ENCODE results near the gene SLC2A9. TPM values are rescaled to one million over a fixed set of nuclear protein-coding genes. Genes with fewer than 3 reads are reported as not detected.
A peak's percentile ranks its signal among the peaks of the same experiment; 100 is the strongest.

The SLC2A9 gene
- total and polyA plus RNA-seq, 7 experiments from 2014 or later = 0.36 to 9.6 (median 3.3) TPM

DNA sequence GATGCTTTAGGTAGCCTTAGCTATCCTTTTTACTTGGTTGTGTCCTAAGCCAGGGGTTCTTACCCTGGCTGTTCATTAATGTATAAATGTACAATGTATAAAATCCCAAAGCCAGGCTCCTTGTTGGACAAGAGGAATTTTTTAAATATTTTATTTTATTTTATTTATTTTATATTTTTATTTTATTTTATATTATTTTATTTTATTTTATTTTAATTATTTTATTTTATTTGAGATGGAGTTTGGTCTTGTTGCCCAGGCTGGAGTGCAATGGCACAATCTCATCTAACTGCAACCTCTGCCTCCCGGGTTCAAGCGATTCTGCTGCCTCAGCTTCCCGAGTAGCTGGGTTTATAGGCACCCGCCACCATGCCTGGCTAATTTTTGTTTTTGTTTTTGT, 8.1 kb upstream of the SLC2A9 start:
- H3K4me1 ChIP-seq (ENCODE audit: control insufficient read depth in 2 of 2, insufficient read depth in 2 of 2, low read length in 2 of 2) = no peaks in the 10 kb centered on the region

DNA sequence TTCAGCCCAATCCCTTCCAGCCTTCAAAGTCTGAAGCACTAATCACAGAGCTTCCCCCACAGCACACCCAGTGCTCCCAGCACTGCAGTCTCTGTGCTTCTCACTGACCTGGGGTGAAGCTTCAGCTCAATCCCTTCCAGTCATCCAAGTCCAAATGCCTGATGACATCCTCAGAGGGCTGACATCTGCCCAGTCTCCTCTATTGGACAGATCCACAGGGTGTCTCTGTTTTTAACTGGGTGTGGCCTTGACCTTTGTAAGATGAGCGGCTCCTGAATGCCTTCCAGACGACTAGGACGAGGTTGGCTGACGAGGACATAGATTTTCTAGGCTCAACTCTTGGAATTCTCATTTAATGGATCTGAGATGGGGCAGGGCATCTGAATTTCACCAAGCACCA, 7.6 kb upstream of the SLC2A9 start:
- Histone ChIP-seq H3K4me1 (ENCODE audit: control insufficient read depth in 2 of 2, insufficient read depth in 2 of 2, low read length in 2 of 2) (no peaks in the 10 kb centered on the region), H3K27me3 (ENCODE audit: control insufficient read depth in 2 of 2, insufficient read depth in 2 of 2, low read length in 2 of 2) (no peaks in the 10 kb centered on the region), H3K27ac (ENCODE audit: low read depth, low read length) (no peak overlapping the region), H3K9me3 (ENCODE audit: control insufficient read depth in 2 of 3, low read length in 3 of 3) (no peaks in the 10 kb centered on the region), H3K36me3 (ENCODE audit: control insufficient read depth in 2 of 3, insufficient read depth in 3 of 3, low read length in 3 of 3) (no peaks in the 10 kb centered on the region), H3K4me3 (ENCODE audit: low read length) (no peak overlapping the region)
- H3K27me3 Mint-ChIP-seq = peaks cover 0 to 23% (median 5%) of the 10 kb centered on the region in 5 donors
- H3K27ac Mint-ChIP-seq = peak overlapping the region in 1 of 9 donors; percentile 47
- H3K36me3 Mint-ChIP-seq = no peaks in the 10 kb centered on the region
- ChIA-PET POLR2A (interaction anchor here (1.0 kb wide), 1 partner anchor 76 kb away, joined by 3 read pairs; no protein-coding TSS in a partner anchor), CTCF (interaction anchor here (1.8 kb wide), 1 partner anchor 9 kb away, joined by 5 read pairs; no protein-coding TSS in a partner anchor)
- no peak overlapping the region for H3K4me3 Mint-ChIP-seq
- no peaks in the 10 kb centered on the region for H3K9me3 Mint-ChIP-seq
- no peak for ATAC-seq
- H3K4me1 Mint-ChIP-seq = peaks cover 0 to 19% (median 0%) of the 10 kb centered on the region in 7 donors
- no peak for DNase-seq
- intact Hi-C loops (cut with micrococcal nuclease) = no loop called here

More for the DNA sequence above, 8.1 kb upstream of the SLC2A9 start:
- Histone ChIP-seq H3K27ac (ENCODE audit: low read depth, low read length) (no peak overlapping the region), H3K4me3 (ENCODE audit: low read length) (no peak overlapping the region), H3K27me3 (ENCODE audit: control insufficient read depth in 2 of 2, insufficient read depth in 2 of 2, low read length in 2 of 2) (no peaks in the 10 kb centered on the region), H3K9me3 (ENCODE audit: control insufficient read depth in 2 of 3, low read length in 3 of 3) (no peaks in the 10 kb centered on the region), H3K36me3 (ENCODE audit: control insufficient read depth in 2 of 3, insufficient read depth in 3 of 3, low read length in 3 of 3) (no peaks in the 10 kb centered on the region)
- intact Hi-C loops (cut with micrococcal nuclease) = no loop called here
- H3K27ac Mint-ChIP-seq = no peak overlapping the region
- peaks cover 0 to 20% (median 0%) of the 10 kb centered on the region in 7 donors for H3K4me1 Mint-ChIP-seq
- no peak overlapping the region for H3K4me3 Mint-ChIP-seq
- DNase-seq = no peak
- ChIA-PET CTCF (interaction anchor here (1.8 kb wide), 1 partner anchor 10 kb away, joined by 5 read pairs; no protein-coding TSS in a partner anchor), POLR2A (interaction anchor here (1.0 kb wide), 1 partner anchor 75 kb away, joined by 3 read pairs; no protein-coding TSS in a partner anchor)
- no peaks in the 10 kb centered on the region for H3K9me3 Mint-ChIP-seq
- ATAC-seq = no peak
- peaks cover 0 to 21% (median 5%) of the 10 kb centered on the region in 5 donors for H3K27me3 Mint-ChIP-seq
- no peaks in the 10 kb centered on the region for H3K36me3 Mint-ChIP-seq

DNA sequence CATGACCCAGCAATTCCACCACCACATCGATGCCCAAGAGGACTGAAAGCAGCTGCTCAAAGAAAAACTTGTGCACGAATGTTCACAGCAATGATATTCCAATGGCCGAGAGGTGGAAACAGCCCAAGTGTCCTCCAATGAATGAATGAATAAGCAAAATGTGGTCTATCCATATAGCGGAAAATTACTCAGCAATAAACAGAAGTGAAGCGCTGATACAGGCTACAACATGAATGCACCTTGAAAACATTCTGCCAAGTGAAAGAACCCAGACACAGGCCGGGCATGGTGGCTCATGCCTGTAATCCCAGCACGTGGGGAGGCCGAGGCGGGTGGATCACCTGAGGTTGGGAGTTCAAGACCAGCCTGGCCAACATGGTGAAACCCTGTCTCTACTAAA, 5.2 kb upstream of the SLC2A9 start:
- Histone ChIP-seq H3K9me3 (ENCODE audit: control insufficient read depth in 2 of 3, low read length in 3 of 3) (no peaks in the 10 kb centered on the region), H3K27me3 (ENCODE audit: control insufficient read depth in 2 of 2, insufficient read depth in 2 of 2, low read length in 2 of 2) (no peaks in the 10 kb centered on the region), H3K4me1 (ENCODE audit: control insufficient read depth in 2 of 2, insufficient read depth in 2 of 2, low read length in 2 of 2) (no peaks in the 10 kb centered on the region), H3K27ac (ENCODE audit: low read depth, low read length) (no peak overlapping the region), H3K36me3 (ENCODE audit: control insufficient read depth in 2 of 3, insufficient read depth in 3 of 3, low read length in 3 of 3) (no peaks in the 10 kb centered on the region), H3K4me3 (ENCODE audit: low read length) (no peak overlapping the region)
- H3K4me1 Mint-ChIP-seq = no peaks in the 10 kb centered on the region
- no peak overlapping the region for H3K27ac Mint-ChIP-seq
- no peak for ATAC-seq
- peaks cover 0 to 4% (median 0%) of the 10 kb centered on the region in 5 donors for H3K36me3 Mint-ChIP-seq
- H3K4me3 Mint-ChIP-seq = no peak overlapping the region
- ChIA-PET POLR2A (interaction anchor here (0.6 kb wide), 1 partner anchor 33 kb away, joined by 3 read pairs; no protein-coding TSS in a partner anchor), CTCF (interaction anchor here (0.7 kb wide), 1 partner anchor 9 kb away, joined by 4 read pairs; no protein-coding TSS in a partner anchor)
- intact Hi-C loops (cut with micrococcal nuclease) = no loop called here
- no peak for DNase-seq
- no peaks in the 10 kb centered on the region for H3K9me3 Mint-ChIP-seq
- peaks cover 0 to 23% (median 5%) of the 10 kb centered on the region in 5 donors for H3K27me3 Mint-ChIP-seq

DNA sequence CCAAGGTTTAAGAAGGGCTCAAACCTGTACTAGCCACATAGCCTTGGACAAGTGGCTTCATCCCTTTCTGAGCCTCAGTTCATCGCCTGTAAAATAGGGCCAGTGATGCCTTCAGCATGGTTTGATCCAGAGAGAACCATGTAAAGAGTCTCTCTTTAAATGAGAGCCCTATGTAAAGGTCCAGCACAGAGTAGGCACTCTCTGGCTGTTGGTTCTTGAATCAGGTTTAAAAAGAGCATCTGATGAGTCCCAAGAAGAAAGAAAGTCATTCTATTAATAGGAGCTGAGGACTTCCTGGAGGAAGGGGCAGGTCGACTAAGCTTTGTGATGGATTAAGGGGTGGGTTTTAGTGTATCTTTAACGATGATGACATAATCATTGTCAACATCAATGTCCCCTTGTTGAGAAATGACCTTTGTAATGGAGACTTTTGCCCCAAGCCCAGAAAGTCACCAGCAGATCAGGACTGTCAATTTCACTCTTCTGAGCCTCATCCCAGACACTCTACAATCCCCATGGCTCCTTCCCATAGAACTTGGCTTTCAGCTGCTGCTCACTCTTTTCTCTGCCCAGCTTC, 4.0 kb upstream of the SLC2A9 start:
- H3K36me3 ChIP-seq (ENCODE audit: control insufficient read depth in 2 of 3, insufficient read depth in 3 of 3, low read length in 3 of 3) = no peaks in the 10 kb centered on the region
- intact Hi-C loops (cut with micrococcal nuclease) = no loop called here
- peaks cover 0 to under 1% (median 0%) of the 10 kb centered on the region in 7 donors for H3K4me1 Mint-ChIP-seq
- H3K27ac ChIP-seq (ENCODE audit: low read depth, low read length) = no peak overlapping the region
- POLR2A ChIA-PET = no interaction called here
- peaks cover 0 to 23% (median 5%) of the 10 kb centered on the region in 5 donors for H3K27me3 Mint-ChIP-seq
- CTCF ChIA-PET = no interaction called here
- no peaks in the 10 kb centered on the region for H3K9me3 ChIP-seq (ENCODE audit: control insufficient read depth in 2 of 3, low read length in 3 of 3)
- no peak overlapping the region for H3K4me3 ChIP-seq (ENCODE audit: low read length)
- no peaks in the 10 kb centered on the region for H3K4me1 ChIP-seq (ENCODE audit: control insufficient read depth in 2 of 2, insufficient read depth in 2 of 2, low read length in 2 of 2)
- no peak overlapping the region for H3K27ac Mint-ChIP-seq
- H3K36me3 Mint-ChIP-seq = peaks cover 0 to 4% (median 0%) of the 10 kb centered on the region in 5 donors
- H3K9me3 Mint-ChIP-seq = no peaks in the 10 kb centered on the region
- no peak for DNase-seq
- H3K4me3 Mint-ChIP-seq = no peak overlapping the region
- no peaks in the 10 kb centered on the region for H3K27me3 ChIP-seq (ENCODE audit: control insufficient read depth in 2 of 2, insufficient read depth in 2 of 2, low read length in 2 of 2)
- no peak for ATAC-seq

DNA sequence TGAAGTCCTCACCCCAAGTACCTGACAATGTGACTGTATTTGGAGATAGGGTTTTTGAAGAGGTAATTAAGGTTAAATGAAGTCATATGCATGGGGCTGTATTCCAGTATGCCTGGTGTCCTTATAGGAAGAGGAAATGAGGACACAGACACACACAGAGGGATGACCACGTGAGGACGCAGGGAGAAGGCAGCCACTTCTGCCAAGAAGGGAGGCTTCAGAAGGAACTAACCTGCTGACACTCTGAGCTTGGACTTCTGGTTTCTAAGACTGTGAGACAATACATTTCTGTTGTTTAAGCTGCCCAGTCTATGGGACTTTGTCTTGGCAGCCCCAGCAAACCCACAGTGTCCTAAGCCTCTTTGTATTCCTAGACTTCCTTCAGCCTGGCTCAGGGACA, 3.0 kb upstream of the SLC2A9 start:
- Histone ChIP-seq H3K4me1 (ENCODE audit: control insufficient read depth in 2 of 2, insufficient read depth in 2 of 2, low read length in 2 of 2) (peaks cover 5 to 6% of the 10 kb centered on the region in 2 donors), H3K36me3 (ENCODE audit: control insufficient read depth in 2 of 3, insufficient read depth in 3 of 3, low read length in 3 of 3) (no peaks in the 10 kb centered on the region), H3K9me3 (ENCODE audit: control insufficient read depth in 2 of 3, low read length in 3 of 3) (no peaks in the 10 kb centered on the region), H3K27me3 (ENCODE audit: control insufficient read depth in 2 of 2, insufficient read depth in 2 of 2, low read length in 2 of 2) (no peaks in the 10 kb centered on the region), H3K27ac (ENCODE audit: low read depth, low read length) (no peak overlapping the region), H3K4me3 (ENCODE audit: low read length) (no peak overlapping the region)
- peaks cover 0 to 10% (median 3%) of the 10 kb centered on the region in 7 donors for H3K4me1 Mint-ChIP-seq
- H3K36me3 Mint-ChIP-seq = peaks cover 0 to 4% (median 0%) of the 10 kb centered on the region in 5 donors
- H3K27ac Mint-ChIP-seq = no peak overlapping the region
- POLR2A ChIA-PET = no interaction called here
- no peaks in the 10 kb centered on the region for H3K9me3 Mint-ChIP-seq
- DNase-seq (no peak), ATAC-seq (peak; percentile 45)
- CTCF ChIA-PET = no interaction called here
- no peak overlapping the region for H3K4me3 Mint-ChIP-seq
- intact Hi-C loops (cut with micrococcal nuclease) = no loop called here
- H3K27me3 Mint-ChIP-seq = peaks cover 0 to 23% (median 5%) of the 10 kb centered on the region in 5 donors

DNA sequence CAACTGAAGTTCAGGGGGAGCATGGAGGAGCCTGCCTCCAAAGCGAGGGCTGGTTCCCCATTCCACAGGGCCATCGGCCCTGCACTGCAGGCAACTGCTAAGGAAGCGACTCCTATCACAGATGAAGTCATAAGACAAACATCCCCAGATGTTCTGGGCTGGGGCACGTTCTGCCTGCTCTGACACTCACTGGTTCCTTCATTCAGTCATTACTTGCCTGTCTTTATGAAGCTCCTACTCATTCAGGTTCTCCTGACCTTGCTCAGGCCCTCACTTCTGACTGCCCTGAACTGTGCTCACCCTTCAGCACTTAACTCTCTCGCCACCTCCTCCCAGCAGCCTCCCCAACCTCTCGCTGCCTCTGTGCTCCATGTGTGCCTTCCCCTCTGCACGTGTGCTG, 2.5 kb upstream of the SLC2A9 start:
- Mint-ChIP-seq H3K4me1 (peaks cover 0 to 14% (median 8%) of the 10 kb centered on the region in 7 donors), H3K27me3 (peaks cover 0 to 23% (median 5%) of the 10 kb centered on the region in 5 donors), H3K27ac (no peak overlapping the region), H3K9me3 (no peaks in the 10 kb centered on the region), H3K36me3 (peaks cover 0 to 4% (median 0%) of the 10 kb centered on the region in 5 donors), H3K4me3 (no peak overlapping the region)
- no peak overlapping the region for H3K4me3 ChIP-seq (ENCODE audit: low read length)
- no peaks in the 10 kb centered on the region for H3K36me3 ChIP-seq (ENCODE audit: control insufficient read depth in 2 of 3, insufficient read depth in 3 of 3, low read length in 3 of 3)
- no peak for ATAC-seq
- intact Hi-C loops (cut with micrococcal nuclease) = no loop called here
- ChIA-PET POLR2A (no interaction called here), CTCF (no interaction called here)
- H3K4me1 ChIP-seq (ENCODE audit: control insufficient read depth in 2 of 2, insufficient read depth in 2 of 2, low read length in 2 of 2) = peaks cover 6 to 10% of the 10 kb centered on the region in 2 donors
- H3K27ac ChIP-seq (ENCODE audit: low read depth, low read length) = no peak overlapping the region
- DNase-seq = no peak
- H3K27me3 ChIP-seq (ENCODE audit: control insufficient read depth in 2 of 2, insufficient read depth in 2 of 2, low read length in 2 of 2) = no peaks in the 10 kb centered on the region
- H3K9me3 ChIP-seq (ENCODE audit: control insufficient read depth in 2 of 3, low read length in 3 of 3) = no peaks in the 10 kb centered on the region

DNA sequence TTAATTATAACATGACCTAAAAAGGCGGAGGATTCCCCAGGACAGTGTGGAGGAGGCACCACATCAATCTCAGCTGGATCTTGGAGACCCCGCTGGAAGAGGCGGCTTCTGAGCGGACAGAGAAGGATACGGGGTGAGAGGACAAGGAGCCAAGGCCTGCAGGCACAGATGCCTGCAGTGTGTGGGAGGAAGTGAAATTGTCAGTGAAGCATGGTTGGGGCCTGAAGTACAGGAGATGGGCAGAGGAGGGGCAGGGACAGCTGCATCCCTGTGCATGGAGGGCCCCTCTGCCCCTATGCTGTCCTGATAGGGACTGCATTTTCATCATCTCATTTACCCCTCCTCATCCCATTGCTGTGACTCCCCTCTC, 1.7 kb upstream of the SLC2A9 start:
- Histone ChIP-seq H3K4me3 (ENCODE audit: low read length) (no peak overlapping the region), H3K4me1 (ENCODE audit: control insufficient read depth in 2 of 2, insufficient read depth in 2 of 2, low read length in 2 of 2) (peaks cover 6 to 10% of the 10 kb centered on the region in 2 donors), H3K27me3 (ENCODE audit: control insufficient read depth in 2 of 2, insufficient read depth in 2 of 2, low read length in 2 of 2) (no peaks in the 10 kb centered on the region), H3K36me3 (ENCODE audit: control insufficient read depth in 2 of 3, insufficient read depth in 3 of 3, low read length in 3 of 3) (no peaks in the 10 kb centered on the region), H3K9me3 (ENCODE audit: control insufficient read depth in 2 of 3, low read length in 3 of 3) (no peaks in the 10 kb centered on the region), H3K27ac (ENCODE audit: low read depth, low read length) (no peak overlapping the region)
- DNase-seq (no peak), ATAC-seq (no peak)
- POLR2A ChIA-PET = no interaction called here
- peaks cover 0 to 4% (median 0%) of the 10 kb centered on the region in 5 donors for H3K36me3 Mint-ChIP-seq
- H3K27ac Mint-ChIP-seq = no peak overlapping the region
- H3K9me3 Mint-ChIP-seq = no peaks in the 10 kb centered on the region
- no peak overlapping the region for H3K4me3 Mint-ChIP-seq
- peaks cover 0 to 22% (median 2%) of the 10 kb centered on the region in 5 donors for H3K27me3 Mint-ChIP-seq
- CTCF ChIA-PET = interaction anchor here (0.6 kb wide), 1 partner anchor 487 kb away, joined by 3 read pairs; no protein-coding TSS in a partner anchor
- intact Hi-C loops (cut with micrococcal nuclease) = no loop called here
- peaks cover 5 to 19% (median 13%) of the 10 kb centered on the region in 7 donors for H3K4me1 Mint-ChIP-seq
